SK-N-SH (cell line): Measurements from ENCODE around the gene GDE1. TPM values are rescaled to one million over a fixed set of nuclear protein-coding genes. Genes with fewer than 3 reads are reported as not detected.

ENCODE experiments used
- CTCF ChIA-PET: fragments of 300-600, 350-600 bp; formaldehyde crosslinking; extraction: SDS; loops from one replicate; lab custom pipeline; 2021; lab: Yijun Ruan, JAX
- POLR2A ChIA-PET: fragments of 350-600 bp; sonication (Branson Sonifier 250); formaldehyde crosslinking; extraction: SDS; loops from one replicate; lab custom pipeline; 2020; ENCODE audit warnings: antibody characterized with exemption, inconsistent platforms; lab: Yijun Ruan, JAX
- DNase-seq: peaks from one replicate; pipeline ENCODE4 v3.0.0; 2012
- H2AFZ ChIP-seq: fragments of 200-600 bp; sonication (generic); 2 replicates; pipeline ENCODE4 v1.8.1; 2016; ENCODE audit warnings: antibody characterized with exemption, mild to moderate bottlenecking, low read depth
- H3F3A ChIP-seq: fragments of 200-600 bp; sonication (generic); replicated peaks from 2 replicates; pipeline ENCODE3; 2016; ENCODE audit warnings: antibody characterized with exemption, mild to moderate bottlenecking; ENCODE audit not compliant: insufficient read depth
- H3K27ac ChIP-seq, 2 experiments: fragments of 200-500 bp in 1 of 2; fragments of 200-600 bp in 1 of 2; sonication (Bioruptor generic) in 1 of 2; sonication (generic), shearing (Covaris generic) in 1 of 2; 2 replicates each; pipeline versions ENCODE4 v1.5.1 to v1.6.1; 2014 to 2016; ENCODE audit warnings: low read depth in 2 of 2, inconsistent platforms in 1 of 2, low read length in 1 of 2, mild to moderate bottlenecking in 1 of 2, mixed read lengths in 1 of 2
- H3K27me3 ChIP-seq: fragments of 200-600 bp; sonication (generic), shearing (Covaris generic); 2 replicates; pipeline ENCODE4 v1.6.1; 2016; ENCODE audit warnings: mixed run types; ENCODE audit not compliant: insufficient read depth
- H3K36me3 ChIP-seq, 2 experiments: fragments of 200-500 bp in 1 of 2; fragments of 200-600 bp in 1 of 2; sonication (Bioruptor generic) in 1 of 2; sonication (generic) in 1 of 2; replicated peaks in 1 of 2; 2 replicates each; pipeline versions ENCODE3 to v1.5.1; 2014 to 2016; ENCODE audit warnings: low read length in 1 of 2, mild to moderate bottlenecking in 1 of 2; ENCODE audit not compliant: insufficient read depth in 2 of 2, control insufficient read depth in 1 of 2
- H3K4me1 ChIP-seq, 2 experiments: fragments of 200-500 bp in 1 of 2; fragments of 200-600 bp in 1 of 2; sonication (Bioruptor generic) in 1 of 2; sonication (generic), shearing (Covaris generic) in 1 of 2; 2 replicates each; pipeline versions ENCODE4 v1.5.1 to v1.6.1; 2014 to 2016; ENCODE audit warnings: low read depth in 1 of 2, low read length in 1 of 2, mixed run types in 1 of 2; ENCODE audit not compliant: insufficient read depth in 2 of 2, control insufficient read depth in 1 of 2
- H3K4me2 ChIP-seq: fragments of 200-600 bp; sonication (generic), shearing (Covaris generic); 2 replicates; pipeline ENCODE4 v1.6.1; 2017; ENCODE audit warnings: mixed run types
- H3K4me3 ChIP-seq, 2 experiments: fragments of 200-500 bp in 1 of 2; fragments of 200-600 bp in 1 of 2; sonication (Bioruptor generic) in 1 of 2; sonication (generic), shearing (Covaris generic) in 1 of 2; 2 replicates each; pipeline versions ENCODE4 v1.5.1 to v1.8.1; 2014 to 2016; ENCODE audit warnings: low read depth in 2 of 2, inconsistent platforms in 1 of 2, low read length in 1 of 2, mild to moderate bottlenecking in 1 of 2, mixed read lengths in 1 of 2, moderate library complexity in 1 of 2
- H3K79me2 ChIP-seq: fragments of 200-600 bp; sonication (generic); 2 replicates; pipeline ENCODE4 v1.8.1; 2017; ENCODE audit warnings: mild to moderate bottlenecking; ENCODE audit not compliant: insufficient read depth
- H3K9ac ChIP-seq: fragments of 200-600 bp; sonication (generic); 2 replicates; pipeline ENCODE4 v1.6.1; 2017; ENCODE audit warnings: mixed run types
- H3K9me2 ChIP-seq: fragments of 200-600 bp; sonication (generic); 2 replicates; pipeline ENCODE4 v1.6.1; 2017; ENCODE audit warnings: mixed run types
- H3K9me3 ChIP-seq: fragments of 200-600 bp; sonication (generic); 2 replicates; pipeline ENCODE4 v1.6.1; 2017; ENCODE audit warnings: mixed run types, mild to moderate bottlenecking, moderate library complexity
- H4K20me1 ChIP-seq: fragments of 200-600 bp; sonication (generic); 2 replicates; pipeline ENCODE4 v1.6.1; 2017; ENCODE audit warnings: mild to moderate bottlenecking, mixed run types; ENCODE audit not compliant: insufficient read depth
- CHD2 ChIP-seq: fragments of 150-350 bp; IDR thresholded peaks from 2 replicates; pipeline ENCODE4 v1.6.1; 2018; ENCODE audit warnings: low read length; ENCODE audit not compliant: partially characterized antibody
- ELF1 ChIP-seq: IDR thresholded peaks from 2 replicates; pipeline ENCODE4 v1.4.0; 2012
- GABPA ChIP-seq: IDR thresholded peaks from 2 replicates; pipeline ENCODE4 v1.4.0; 2012; ENCODE audit warnings: low read depth, mild to moderate bottlenecking
- GATA2 ChIP-seq: sonication (generic); formaldehyde crosslinking; IDR thresholded peaks from 2 replicates; pipeline ENCODE4 v1.5.0; 2020; ENCODE audit warnings: mild to moderate bottlenecking, missing genetic modification reagents
- MAX ChIP-seq: IDR thresholded peaks from 2 replicates; pipeline ENCODE4 v1.4.0; 2012; ENCODE audit warnings: low read depth
- MXI1 ChIP-seq: IDR thresholded peaks from 2 replicates; pipeline ENCODE4 v1.6.1; 2012; ENCODE audit warnings: mild to moderate bottlenecking, low read depth, low read length, improper control_type of control experiment
- NRF1 ChIP-seq: IDR thresholded peaks from 2 replicates; pipeline ENCODE4 v1.6.1; 2012; ENCODE audit warnings: low read depth, mild to moderate bottlenecking, low read length
- POLR2AphosphoS5 ChIP-seq: IDR thresholded peaks from 2 replicates; pipeline ENCODE4 v1.6.1; 2012; ENCODE audit warnings: low read depth, low read length
- RCOR1 ChIP-seq: fragments of 150-350 bp; IDR thresholded peaks from 2 replicates; pipeline ENCODE4 v1.6.1; 2017; ENCODE audit warnings: antibody characterized with exemption, low read length
- RFX5 ChIP-seq: IDR thresholded peaks from 2 replicates; pipeline ENCODE4 v1.6.1; 2012; ENCODE audit warnings: mild to moderate bottlenecking, improper control_type of control experiment, low read length
- RXRA ChIP-seq: IDR thresholded peaks from 2 replicates; pipeline ENCODE4 v1.4.0; 2012; ENCODE audit warnings: low read depth, mild to moderate bottlenecking, borderline replicate concordance
- SIN3A ChIP-seq: IDR thresholded peaks from 2 replicates; pipeline ENCODE4 v1.6.1; 2012; ENCODE audit warnings: low read depth, mild to moderate bottlenecking, low read length, moderate library complexity, borderline replicate concordance
- TAF1 ChIP-seq: IDR thresholded peaks from 2 replicates; pipeline ENCODE4 v1.6.1; 2012; ENCODE audit warnings: low read depth, mild to moderate bottlenecking, low read length, moderate library complexity, borderline replicate concordance
- YY1 ChIP-seq: IDR thresholded peaks from 2 replicates; pipeline ENCODE4 v1.4.0; 2012; ENCODE audit warnings: low read depth, mild to moderate bottlenecking
- WGBS: methylation state at CpG from one replicate; pipeline ENCODE4 v1.1.6; 2017; ENCODE audit warnings: low lambda C conversion rate; 5-methylcytosine and 5-hydroxymethylcytosine counted together
- polyA plus RNA-seq, 3 experiments: library from polyadenylated mRNA; depleted of rRNA; stranded (reverse); fragments of >200 nt; gene quantifications; 2 replicates each; pipeline ENCODE4 v1.2.3, GENCODE V29; 2012
- TF ChIP-seq, protein P1 (sequence below): fragments of 200-600 bp; sonication (generic); IDR thresholded peaks from 2 replicates; pipeline ENCODE4 v1.6.1; 2017; ENCODE audit warnings: antibody characterized with exemption, mild to moderate bottlenecking, moderate library complexity
- TF ChIP-seq, protein P2 (sequence below): IDR thresholded peaks from 2 replicates; pipeline ENCODE4 v1.6.1; 2012; ENCODE audit warnings: mild to moderate bottlenecking, low read depth, low read length, moderate library complexity
- TF ChIP-seq, protein P3 (sequence below): IDR thresholded peaks from 2 replicates; pipeline ENCODE4 v1.4.0; 2012; ENCODE audit warnings: low read depth, borderline replicate concordance

Gene GDE1
- polyA plus RNA-seq, 1 of the 3 experiments (the other 2 are of a cell fraction), result 37.0 TPM

DNA sequence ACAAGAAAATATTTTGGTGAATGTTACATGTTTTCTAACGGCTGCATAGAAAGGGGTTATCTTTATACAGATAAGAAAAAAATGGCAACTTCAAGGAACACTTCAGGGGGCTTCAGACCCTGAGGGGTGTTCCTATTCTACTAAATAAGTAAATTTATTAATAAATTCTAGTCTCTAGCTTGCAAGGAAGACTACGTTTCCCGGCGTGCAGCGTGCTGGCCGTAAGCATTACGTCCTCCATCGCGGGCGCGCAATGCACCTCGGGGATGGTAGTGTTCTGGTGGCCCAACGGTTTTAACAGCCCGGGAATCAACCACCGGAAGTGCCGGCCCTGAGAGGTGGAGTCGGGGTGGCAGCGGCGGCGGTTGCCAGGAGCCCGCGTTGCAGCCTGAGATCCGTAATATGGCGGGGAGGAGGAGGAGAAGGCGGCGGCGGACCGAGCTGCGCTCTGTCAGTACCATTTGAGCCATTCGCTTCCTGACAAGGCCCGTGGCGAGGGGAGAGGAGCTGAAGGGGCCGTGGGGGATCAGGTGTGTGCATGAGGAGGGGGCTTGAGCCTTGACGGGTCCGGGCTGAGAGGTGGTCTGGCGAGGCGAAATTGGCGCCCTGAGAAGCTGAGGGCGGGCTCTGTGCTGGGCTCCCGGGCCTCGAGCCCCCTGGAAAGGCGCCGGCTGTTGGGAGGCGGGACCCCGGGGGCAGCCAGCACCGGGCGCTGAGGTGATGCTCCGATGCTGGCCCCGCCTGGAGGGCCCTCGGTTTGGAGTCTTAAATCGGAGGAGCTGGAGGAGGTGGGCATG, 1.9 kb upstream of the GDE1 start, which contains the start of gene CCP110:
CCP110 (plus strand) TSS at position 384 of the 797 bp plus-strand sequence. CDS start 3,940 bp downstream, outside the sequence.
- H3K27ac ChIP-seq, result peak within 1 kb of the TSS; percentile 54 to 85

More for the DNA sequence above, 1.9 kb upstream of the GDE1 start, which contains the start of gene CCP110:
- Histone ChIP-seq H3K36me3 (peaks cover 8 to 11% of the 10 kb centered on the region in 2 experiments), H3K9me2 (no peaks in the 10 kb centered on the region), H3K4me2 (peak within 1 kb of the TSS; percentile 87), H4K20me1 (no peaks in the 10 kb centered on the region), H3K79me2 (peaks cover 65% of the 10 kb centered on the region), H3K4me3 (peak within 1 kb of the TSS; percentile 93 to 99), H3K9ac (peak within 1 kb of the TSS; percentile 82), H3K27me3 (no peaks in the 10 kb centered on the region), H3F3A (peaks cover 7% of the 10 kb centered on the region), H3K4me1 (peaks cover 8 to 21% of the 10 kb centered on the region in 2 experiments; a peak in 3 of 4 replicates), H2AFZ (peak within 1 kb of the TSS; percentile 92), H3K9me3 (no peaks in the 10 kb centered on the region)
- TF ChIP-seq ELF1 (peak; percentile 80), TAF1 (peak; percentile 70), GATA2 (CRISPR knock-in tag) (no peak), POLR2AphosphoS5 (peak; percentile 37; the same call in 1 of the 2 replicates), SIN3A (peak; percentile 76; the same call in 1 of the 2 replicates), MXI1 (peak; percentile 91), RFX5 (peak; percentile 46; the same call in 1 of the 2 replicates), YY1 (peak; percentile 82), GABPA (peak; percentile 79), RXRA (no peak), CHD2 (peak; percentile 97), MAX (peak; percentile 43; the same call in 1 of the 2 replicates), RCOR1 (no peak), NRF1 (peak; percentile 13; the same call in 1 of the 2 replicates)
- TF ChIP-seq, protein P1, sequence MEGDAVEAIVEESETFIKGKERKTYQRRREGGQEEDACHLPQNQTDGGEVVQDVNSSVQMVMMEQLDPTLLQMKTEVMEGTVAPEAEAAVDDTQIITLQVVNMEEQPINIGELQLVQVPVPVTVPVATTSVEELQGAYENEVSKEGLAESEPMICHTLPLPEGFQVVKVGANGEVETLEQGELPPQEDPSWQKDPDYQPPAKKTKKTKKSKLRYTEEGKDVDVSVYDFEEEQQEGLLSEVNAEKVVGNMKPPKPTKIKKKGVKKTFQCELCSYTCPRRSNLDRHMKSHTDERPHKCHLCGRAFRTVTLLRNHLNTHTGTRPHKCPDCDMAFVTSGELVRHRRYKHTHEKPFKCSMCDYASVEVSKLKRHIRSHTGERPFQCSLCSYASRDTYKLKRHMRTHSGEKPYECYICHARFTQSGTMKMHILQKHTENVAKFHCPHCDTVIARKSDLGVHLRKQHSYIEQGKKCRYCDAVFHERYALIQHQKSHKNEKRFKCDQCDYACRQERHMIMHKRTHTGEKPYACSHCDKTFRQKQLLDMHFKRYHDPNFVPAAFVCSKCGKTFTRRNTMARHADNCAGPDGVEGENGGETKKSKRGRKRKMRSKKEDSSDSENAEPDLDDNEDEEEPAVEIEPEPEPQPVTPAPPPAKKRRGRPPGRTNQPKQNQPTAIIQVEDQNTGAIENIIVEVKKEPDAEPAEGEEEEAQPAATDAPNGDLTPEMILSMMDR, result no peak
- TF ChIP-seq, protein P2, sequence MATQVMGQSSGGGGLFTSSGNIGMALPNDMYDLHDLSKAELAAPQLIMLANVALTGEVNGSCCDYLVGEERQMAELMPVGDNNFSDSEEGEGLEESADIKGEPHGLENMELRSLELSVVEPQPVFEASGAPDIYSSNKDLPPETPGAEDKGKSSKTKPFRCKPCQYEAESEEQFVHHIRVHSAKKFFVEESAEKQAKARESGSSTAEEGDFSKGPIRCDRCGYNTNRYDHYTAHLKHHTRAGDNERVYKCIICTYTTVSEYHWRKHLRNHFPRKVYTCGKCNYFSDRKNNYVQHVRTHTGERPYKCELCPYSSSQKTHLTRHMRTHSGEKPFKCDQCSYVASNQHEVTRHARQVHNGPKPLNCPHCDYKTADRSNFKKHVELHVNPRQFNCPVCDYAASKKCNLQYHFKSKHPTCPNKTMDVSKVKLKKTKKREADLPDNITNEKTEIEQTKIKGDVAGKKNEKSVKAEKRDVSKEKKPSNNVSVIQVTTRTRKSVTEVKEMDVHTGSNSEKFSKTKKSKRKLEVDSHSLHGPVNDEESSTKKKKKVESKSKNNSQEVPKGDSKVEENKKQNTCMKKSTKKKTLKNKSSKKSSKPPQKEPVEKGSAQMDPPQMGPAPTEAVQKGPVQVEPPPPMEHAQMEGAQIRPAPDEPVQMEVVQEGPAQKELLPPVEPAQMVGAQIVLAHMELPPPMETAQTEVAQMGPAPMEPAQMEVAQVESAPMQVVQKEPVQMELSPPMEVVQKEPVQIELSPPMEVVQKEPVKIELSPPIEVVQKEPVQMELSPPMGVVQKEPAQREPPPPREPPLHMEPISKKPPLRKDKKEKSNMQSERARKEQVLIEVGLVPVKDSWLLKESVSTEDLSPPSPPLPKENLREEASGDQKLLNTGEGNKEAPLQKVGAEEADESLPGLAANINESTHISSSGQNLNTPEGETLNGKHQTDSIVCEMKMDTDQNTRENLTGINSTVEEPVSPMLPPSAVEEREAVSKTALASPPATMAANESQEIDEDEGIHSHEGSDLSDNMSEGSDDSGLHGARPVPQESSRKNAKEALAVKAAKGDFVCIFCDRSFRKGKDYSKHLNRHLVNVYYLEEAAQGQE, result no peak
- TF ChIP-seq, protein P3, sequence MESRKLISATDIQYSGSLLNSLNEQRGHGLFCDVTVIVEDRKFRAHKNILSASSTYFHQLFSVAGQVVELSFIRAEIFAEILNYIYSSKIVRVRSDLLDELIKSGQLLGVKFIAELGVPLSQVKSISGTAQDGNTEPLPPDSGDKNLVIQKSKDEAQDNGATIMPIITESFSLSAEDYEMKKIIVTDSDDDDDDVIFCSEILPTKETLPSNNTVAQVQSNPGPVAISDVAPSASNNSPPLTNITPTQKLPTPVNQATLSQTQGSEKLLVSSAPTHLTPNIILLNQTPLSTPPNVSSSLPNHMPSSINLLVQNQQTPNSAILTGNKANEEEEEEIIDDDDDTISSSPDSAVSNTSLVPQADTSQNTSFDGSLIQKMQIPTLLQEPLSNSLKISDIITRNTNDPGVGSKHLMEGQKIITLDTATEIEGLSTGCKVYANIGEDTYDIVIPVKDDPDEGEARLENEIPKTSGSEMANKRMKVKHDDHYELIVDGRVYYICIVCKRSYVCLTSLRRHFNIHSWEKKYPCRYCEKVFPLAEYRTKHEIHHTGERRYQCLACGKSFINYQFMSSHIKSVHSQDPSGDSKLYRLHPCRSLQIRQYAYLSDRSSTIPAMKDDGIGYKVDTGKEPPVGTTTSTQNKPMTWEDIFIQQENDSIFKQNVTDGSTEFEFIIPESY, result peak; percentile 90
- ChIA-PET CTCF (interaction anchor here (0.8 to 2.6 kb wide), 6 partner anchors 10 to 135 kb away, joined by 3 to 14 read pairs (median 4); partner anchors contain the start of gene VPS35L), POLR2A (interaction anchor here (0.6 to 2.3 kb wide), 3 partner anchors 9 to 135 kb away, joined by 3 to 15 read pairs (median 4); partner anchors contain the start of gene VPS35L)
- WGBS, result 2% methylated on average over 36 of the region's 51 CpGs
- peak; percentile 93 for DNase-seq
